RPMI7951 (cell line): ENCODE measurements around the gene ZNF512. TPM values are rescaled to one million over a fixed set of nuclear protein-coding genes. Genes with fewer than 3 reads are reported as not detected.

Experiments
- total RNA-seq: library from RNA; depleted of rRNA; stranded (reverse); fragments of >200 nt; shearing (Covaris generic); gene quantifications from 2 replicates; pipeline ENCODE4 v1.2.3, GENCODE V29; 2014; rRNA removed

ZNF512 gene
- total RNA-seq, 1 experiment from 2014 or later: 19.8 TPM

Other genes with a start within 250 kb of the ZNF512 start
- gene GTF3C2, start 226.3 kb upstream of the ZNF512 start, total RNA-seq: 38.0 and 44.2 TPM in 2 replicates
- 31.8 and 36.1 TPM in 2 replicates for gene EIF2B4, start 212.7 kb upstream of the ZNF512 start, total RNA-seq
- 186 and 191 TPM in 2 replicates for gene SNX17, start 212.4 kb upstream of the ZNF512 start, total RNA-seq
- 7.9 and 8.8 TPM in 2 replicates for gene ZNF513, start 202.3 kb upstream of the ZNF512 start, total RNA-seq
- 86.5 and 93.4 TPM in 2 replicates for gene PPM1G, start 173.5 kb upstream of the ZNF512 start, total RNA-seq
- 138 and 153 TPM in 2 replicates for gene NRBP1, start 154.4 kb upstream of the ZNF512 start, total RNA-seq
- 0.48 TPM in 1 of 2 replicates, not detected in the other for gene KRTCAP3, start 140.7 kb upstream of the ZNF512 start, total RNA-seq
- gene IFT172, start 93.3 kb upstream of the ZNF512 start, total RNA-seq: 16.1 and 20.5 TPM in 2 replicates
- 6.1 and 6.3 TPM in 2 replicates for gene FNDC4, start 87.8 kb upstream of the ZNF512 start, total RNA-seq
- gene GCKR, start 86.2 kb upstream of the ZNF512 start, total RNA-seq: not detected in 2 replicates
- gene CCDC121, start 46.0 kb downstream of the ZNF512 start, total RNA-seq: 1.8 and 2.2 TPM in 2 replicates
- 61.9 and 63.3 TPM in 2 replicates for gene GPN1, start 46.0 kb downstream of the ZNF512 start, total RNA-seq
- 29.2 and 31.5 TPM in 2 replicates for gene SUPT7L, start 80.6 kb downstream of the ZNF512 start, total RNA-seq
- 37.9 and 40.0 TPM in 2 replicates for gene SLC4A1AP, start 80.8 kb downstream of the ZNF512 start, total RNA-seq
- 335 and 349 TPM in 2 replicates for gene MRPL33, start 188.7 kb downstream of the ZNF512 start, total RNA-seq